Breast epithelium (tissue), 3 donors: ENCODE measurements around the gene IL12RB1.

ENCODE experiments used
- POLR2AphosphoS5 ChIP-seq, 3 donors: sonication (generic); formaldehyde crosslinking; IDR thresholded peaks; one replicate each; pipeline ENCODE4 v1.6.1; 2017; ENCODE audit warnings: antibody characterized with exemption in 3 of 3
- TF ChIP-seq, protein P1 (sequence below), 3 donors: fragments of 450-650 bp; IDR thresholded peaks; one replicate each; pipeline ENCODE4 v1.5.1; 2016 to 2017; ENCODE audit warnings: antibody characterized with exemption in 3 of 3, mild to moderate bottlenecking in 3 of 3, moderate library complexity in 3 of 3

DNA sequence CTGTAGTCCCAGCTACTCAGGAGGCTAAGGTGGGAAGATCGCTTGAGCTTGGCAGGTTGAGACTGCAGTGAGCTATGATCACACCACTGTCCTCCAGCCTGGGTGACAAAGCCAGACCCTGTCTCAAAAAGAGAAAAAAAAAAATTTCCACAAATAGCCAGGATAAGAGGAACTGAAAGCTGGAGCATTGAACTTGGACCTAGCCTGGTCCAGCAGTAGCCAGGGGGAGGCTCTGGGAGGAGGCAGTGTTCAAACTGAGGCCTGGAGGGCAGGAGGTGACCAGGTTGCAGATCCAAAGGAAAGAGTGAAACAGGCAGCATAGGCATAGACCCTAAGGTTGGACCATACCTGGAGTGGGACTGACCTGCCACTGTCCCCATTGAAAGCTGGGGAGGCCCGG lies 39.4 kb upstream of the IL12RB1 start:
- TF ChIP-seq, protein P1, sequence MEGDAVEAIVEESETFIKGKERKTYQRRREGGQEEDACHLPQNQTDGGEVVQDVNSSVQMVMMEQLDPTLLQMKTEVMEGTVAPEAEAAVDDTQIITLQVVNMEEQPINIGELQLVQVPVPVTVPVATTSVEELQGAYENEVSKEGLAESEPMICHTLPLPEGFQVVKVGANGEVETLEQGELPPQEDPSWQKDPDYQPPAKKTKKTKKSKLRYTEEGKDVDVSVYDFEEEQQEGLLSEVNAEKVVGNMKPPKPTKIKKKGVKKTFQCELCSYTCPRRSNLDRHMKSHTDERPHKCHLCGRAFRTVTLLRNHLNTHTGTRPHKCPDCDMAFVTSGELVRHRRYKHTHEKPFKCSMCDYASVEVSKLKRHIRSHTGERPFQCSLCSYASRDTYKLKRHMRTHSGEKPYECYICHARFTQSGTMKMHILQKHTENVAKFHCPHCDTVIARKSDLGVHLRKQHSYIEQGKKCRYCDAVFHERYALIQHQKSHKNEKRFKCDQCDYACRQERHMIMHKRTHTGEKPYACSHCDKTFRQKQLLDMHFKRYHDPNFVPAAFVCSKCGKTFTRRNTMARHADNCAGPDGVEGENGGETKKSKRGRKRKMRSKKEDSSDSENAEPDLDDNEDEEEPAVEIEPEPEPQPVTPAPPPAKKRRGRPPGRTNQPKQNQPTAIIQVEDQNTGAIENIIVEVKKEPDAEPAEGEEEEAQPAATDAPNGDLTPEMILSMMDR (IDR thresholded peaks at IDR 0.05): no peak
- TF ChIP-seq POLR2AphosphoS5 (IDR thresholded peaks at IDR 0.05): no peak
